Transverse colon (tissue), 4 donors: ENCODE data around the gene TRMT10B.
"Not testable (repeated sequence)": the region's sequence is repeated elsewhere in the genome, so short reads cannot be mapped to it uniquely, and the experiment has no call there.

ENCODE experiments used
- CTCF ChIP-seq, 5 experiments: fragments of 200-600 bp in 3 of 5; fragments of 450-650 bp in 2 of 5; sonication (generic) in 3 of 5; IDR thresholded peaks; 1 replicate in 2 of 5; 2 replicates in 3 of 5; pipeline ENCODE4 v1.5.1; 2016 to 2017; ENCODE audit warnings: antibody characterized with exemption in 5 of 5, inconsistent platforms in 3 of 5, mild to moderate bottlenecking in 2 of 5, moderate library complexity in 1 of 5
- EP300 ChIP-seq: sonication (generic); formaldehyde crosslinking; IDR thresholded peaks from one replicate; pipeline ENCODE4 v1.6.1; 2017; ENCODE audit warnings: antibody characterized with exemption, low read depth
- POLR2AphosphoS5 ChIP-seq, 3 donors: sonication (generic); formaldehyde crosslinking; IDR thresholded peaks; one replicate each; pipeline ENCODE4 v1.6.1; 2016; ENCODE audit warnings: antibody characterized with exemption in 3 of 3

GRCh38 chr9:37752112-37752511, 1.5 kb upstream of the TRMT10B start:
- not testable (repeated sequence) for TF ChIP-seq EP300; CTCF (IDR thresholded peaks at IDR 0.05); POLR2AphosphoS5 (IDR thresholded peaks at IDR 0.05)
